ENCODE data around the gene PLEKHM3.

GRCh38 chr2:207929923-207930322 lies 95.4 kb downstream of the PLEKHM3 start:
- no peak for TF ChIP-seq POLR2A (IDR thresholded peaks at IDR 0.05)
- no peak for TF ChIP-seq CTCF (IDR thresholded peaks at IDR 0.05)
- TF ChIP-seq EP300 (IDR thresholded peaks at IDR 0.05) = no peak
